VCaP (cell line): ENCODE results near the gene LGALS1.

Source experiments
- H3K27ac ChIP-seq: fragments of 450-650 bp; 2 replicates; pipeline ENCODE4 v1.5.1; 2017
- TF ChIP-seq, protein P1 (sequence below): fragments of 450-650 bp; conservative IDR thresholded peaks from 2 replicates; pipeline ENCODE4 v1.5.1; 2017; ENCODE audit warnings: mild to moderate bottlenecking, moderate library complexity

Gene LGALS1

DNA sequence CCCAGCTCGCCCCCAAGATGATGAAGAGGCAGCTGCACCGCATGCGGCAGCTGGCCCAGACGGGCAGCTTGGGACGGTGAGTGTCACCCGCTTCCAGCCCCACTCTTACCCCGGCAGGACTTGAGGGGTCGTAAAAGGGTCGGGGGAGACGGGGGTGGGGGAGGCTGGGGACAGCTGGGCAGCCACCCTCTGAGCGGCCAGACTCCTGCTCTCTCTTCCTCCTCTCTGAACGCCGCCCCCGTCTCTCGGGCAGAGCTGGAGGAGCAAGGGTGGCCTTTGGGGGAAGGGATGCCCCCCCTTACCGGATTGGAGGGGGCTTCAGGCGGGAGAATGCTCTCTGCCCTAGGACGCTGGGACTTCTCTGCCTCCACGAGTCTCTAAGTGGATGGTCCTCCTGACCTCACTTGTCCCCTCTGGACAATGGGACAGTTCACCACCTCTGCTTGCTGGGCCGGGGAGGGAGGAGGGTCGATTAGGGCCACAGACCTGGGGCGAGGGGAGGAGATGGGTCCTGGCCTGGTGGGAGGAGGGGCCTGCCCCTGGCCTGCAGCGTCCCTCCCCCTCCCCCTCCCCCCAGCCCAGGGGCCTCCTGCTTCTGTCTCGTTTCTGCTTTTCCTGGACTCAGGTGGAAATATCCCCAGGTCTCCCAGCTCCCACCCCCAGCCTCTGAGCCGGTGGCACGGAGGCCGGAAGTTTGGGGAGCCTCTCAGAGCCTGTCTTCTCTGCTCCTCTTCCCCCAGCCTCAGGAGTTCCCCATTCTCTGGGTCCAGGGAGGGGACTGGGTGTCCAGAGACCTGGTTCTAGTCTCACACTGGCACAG, 35.5 kb upstream of the LGALS1 start:
- TF ChIP-seq, protein P1, sequence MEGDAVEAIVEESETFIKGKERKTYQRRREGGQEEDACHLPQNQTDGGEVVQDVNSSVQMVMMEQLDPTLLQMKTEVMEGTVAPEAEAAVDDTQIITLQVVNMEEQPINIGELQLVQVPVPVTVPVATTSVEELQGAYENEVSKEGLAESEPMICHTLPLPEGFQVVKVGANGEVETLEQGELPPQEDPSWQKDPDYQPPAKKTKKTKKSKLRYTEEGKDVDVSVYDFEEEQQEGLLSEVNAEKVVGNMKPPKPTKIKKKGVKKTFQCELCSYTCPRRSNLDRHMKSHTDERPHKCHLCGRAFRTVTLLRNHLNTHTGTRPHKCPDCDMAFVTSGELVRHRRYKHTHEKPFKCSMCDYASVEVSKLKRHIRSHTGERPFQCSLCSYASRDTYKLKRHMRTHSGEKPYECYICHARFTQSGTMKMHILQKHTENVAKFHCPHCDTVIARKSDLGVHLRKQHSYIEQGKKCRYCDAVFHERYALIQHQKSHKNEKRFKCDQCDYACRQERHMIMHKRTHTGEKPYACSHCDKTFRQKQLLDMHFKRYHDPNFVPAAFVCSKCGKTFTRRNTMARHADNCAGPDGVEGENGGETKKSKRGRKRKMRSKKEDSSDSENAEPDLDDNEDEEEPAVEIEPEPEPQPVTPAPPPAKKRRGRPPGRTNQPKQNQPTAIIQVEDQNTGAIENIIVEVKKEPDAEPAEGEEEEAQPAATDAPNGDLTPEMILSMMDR: no peak
- H3K27ac ChIP-seq: peak overlapping the region; percentile 56; the same call in 1 of the 2 replicates

DNA sequence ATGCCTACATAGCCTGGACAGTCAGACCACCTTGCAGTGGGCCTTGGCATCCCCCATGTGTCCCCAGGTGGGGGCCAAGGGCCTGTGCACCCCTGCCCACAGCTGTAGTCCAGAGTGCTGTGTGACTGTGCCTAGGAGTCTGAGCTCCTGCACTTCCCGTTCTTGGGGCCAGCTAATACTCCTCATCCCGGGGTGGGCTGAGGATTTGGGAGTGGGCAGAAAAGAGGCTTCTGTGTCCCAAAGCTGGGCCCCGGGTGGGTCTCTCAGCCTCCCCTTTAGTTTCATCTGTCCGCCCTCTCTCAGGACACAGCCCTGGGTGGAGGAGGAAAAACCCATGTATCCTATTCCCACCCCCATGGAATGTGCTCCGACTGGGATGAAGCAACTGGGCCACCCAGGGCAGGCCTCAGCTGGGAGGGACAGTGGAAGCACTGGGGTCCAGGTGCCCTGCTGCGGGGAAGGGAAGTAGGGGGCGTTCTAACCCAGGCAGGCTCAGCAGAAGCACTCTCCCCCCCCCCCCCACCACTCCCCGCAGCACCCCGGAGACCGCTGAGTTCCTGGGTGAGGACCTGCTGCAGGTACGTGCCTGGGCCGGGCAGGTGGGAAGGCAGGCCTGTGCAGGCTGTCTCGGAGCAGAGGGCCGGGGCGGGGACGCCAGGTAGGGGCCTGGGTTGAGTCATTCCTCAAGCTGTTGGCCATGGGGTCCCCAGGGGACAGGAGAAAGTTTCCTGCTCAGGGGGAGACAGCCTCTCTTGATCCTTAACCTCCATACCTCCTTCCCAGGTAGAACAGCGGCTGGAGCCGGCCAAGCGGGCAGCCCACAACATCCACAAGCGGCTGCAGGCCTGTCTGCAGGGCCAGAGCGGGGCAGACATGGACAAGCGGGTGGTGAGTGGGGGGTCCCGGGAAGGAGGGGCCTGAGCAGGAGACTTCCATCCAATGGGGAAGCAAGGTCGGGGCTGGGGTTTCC, 34.6 kb upstream of the LGALS1 start:
- H3K27ac ChIP-seq: peak overlapping the region; percentile 56; the same call in 1 of the 2 replicates
- TF ChIP-seq, protein P1: no peak

DNA sequence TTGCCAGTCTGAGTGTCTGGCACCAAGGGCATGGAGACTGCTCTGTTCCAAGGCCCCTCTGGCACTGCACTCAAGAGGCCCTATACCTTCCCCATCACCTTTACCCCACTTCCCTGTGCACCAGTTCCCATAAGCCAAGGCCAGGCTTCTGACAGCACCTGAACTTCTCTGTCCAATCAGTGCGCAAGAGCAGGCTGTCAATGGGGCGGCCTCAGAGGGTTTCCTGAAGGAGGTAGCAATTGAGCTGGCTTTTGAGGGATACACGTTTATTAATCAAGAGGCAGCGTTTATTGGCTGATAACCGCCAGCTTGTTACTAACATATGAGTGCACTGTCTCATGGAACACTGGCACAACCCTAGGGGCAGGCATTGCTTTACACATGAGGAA, 33.9 kb upstream of the LGALS1 start:
- TF ChIP-seq, protein P1: no peak
- no peak overlapping the region for H3K27ac ChIP-seq

DNA sequence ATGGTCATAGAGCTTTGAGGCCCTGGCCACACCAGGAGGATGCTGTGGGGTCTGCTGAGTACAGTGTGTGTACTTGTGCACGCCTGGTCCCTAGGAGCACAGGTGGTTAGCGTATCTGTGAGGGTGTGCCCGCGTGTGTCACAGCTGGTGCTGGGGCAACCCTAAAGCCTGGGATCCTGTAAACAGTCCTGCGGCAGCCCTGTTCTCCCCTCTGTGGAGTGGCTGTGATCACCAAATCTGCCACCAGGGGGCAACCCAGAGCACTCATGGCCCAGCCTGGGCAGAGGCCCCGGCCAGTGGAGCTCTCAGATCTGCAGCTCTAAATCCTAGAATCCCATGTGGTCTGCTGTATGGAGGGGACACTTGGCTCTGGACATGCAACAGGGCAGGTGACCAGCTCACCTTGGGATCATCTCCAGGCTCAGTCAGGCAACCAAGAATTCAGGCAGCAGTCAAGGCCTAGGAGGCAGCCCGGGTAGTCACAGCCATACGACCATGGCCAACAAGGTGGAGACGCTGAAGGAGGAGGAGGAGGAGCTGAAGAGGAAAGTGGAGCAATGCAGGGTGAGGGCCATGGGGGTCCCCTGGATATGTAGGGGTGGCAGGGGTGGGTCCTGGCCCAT, 32.1 kb upstream of the LGALS1 start:
- TF ChIP-seq, protein P1: peak; percentile 93
- no peak overlapping the region for H3K27ac ChIP-seq

DNA sequence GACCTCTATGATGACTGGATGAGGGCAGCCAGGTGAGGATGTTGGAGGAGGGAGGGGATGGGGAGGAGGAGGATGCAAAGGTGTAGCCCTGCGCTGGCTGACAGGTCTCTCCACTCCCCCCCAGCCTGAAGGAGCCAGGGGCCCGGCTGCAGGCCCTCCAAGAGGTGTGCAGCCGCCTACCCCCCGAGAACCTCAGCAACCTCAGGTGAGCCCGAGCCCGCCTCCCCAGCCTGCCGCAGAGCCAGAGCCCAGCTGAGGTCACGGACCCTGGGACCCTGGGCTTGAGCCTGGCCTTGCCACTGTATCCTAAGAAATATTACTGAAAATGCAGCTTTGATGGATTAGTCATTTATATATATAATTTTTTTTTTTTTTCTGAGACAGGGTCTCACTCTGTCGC, 28.1 kb upstream of the LGALS1 start:
- H3K27ac ChIP-seq: no peak overlapping the region
- TF ChIP-seq, protein P1: no peak

DNA sequence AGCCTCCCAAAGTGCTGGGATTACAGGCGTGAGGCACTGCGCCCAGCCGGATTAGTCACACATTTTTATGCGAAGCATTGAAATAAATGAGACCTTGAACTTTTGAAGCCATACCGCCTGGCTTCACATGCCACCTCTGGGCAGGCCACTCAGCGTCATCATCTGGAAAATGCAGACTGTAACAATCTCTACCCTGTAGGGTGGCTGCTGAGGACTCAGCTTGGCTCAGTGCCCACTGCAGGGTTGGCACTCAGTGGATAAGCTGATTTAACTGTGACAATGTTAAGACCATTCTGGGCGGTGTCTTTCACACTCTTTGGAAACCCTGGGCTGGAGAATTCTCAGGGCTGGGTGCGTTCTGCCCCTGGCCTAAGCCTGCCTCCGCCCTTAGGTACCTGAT, 27.5 kb upstream of the LGALS1 start:
- TF ChIP-seq, protein P1: no peak
- no peak overlapping the region for H3K27ac ChIP-seq
